DND-41 (cell line): ENCODE data around the gene BTBD7.

Experiments
- ATAC-seq: fragments of 200-7000 bp; cut with Tn5 transposase; 3 replicates; pipeline ENCODE4 v1.9.1; 2021; ENCODE audit warnings: low read depth; ENCODE audit not compliant: insufficient read depth
- DNase-seq: peaks from one replicate; pipeline ENCODE4 v3.0.0-alpha.2; 2020
- H2AFZ ChIP-seq: 2 replicates; pipeline ENCODE4 v1.6.0; 2012; ENCODE audit warnings: low read depth, low read length
- H3K27ac ChIP-seq: 2 replicates; pipeline ENCODE4 v1.5.1; 2012; ENCODE audit warnings: low read length, inconsistent platforms
- H3K27me3 ChIP-seq: fragments of 200-600 bp; sonication (generic); 2 replicates; pipeline ENCODE4 v1.6.0; 2012; ENCODE audit warnings: low read length, mild to moderate bottlenecking, inconsistent platforms; ENCODE audit not compliant: insufficient read depth, poor library complexity
- H3K36me3 ChIP-seq: 2 replicates; pipeline ENCODE4 v1.5.1; 2012; ENCODE audit warnings: low read length, inconsistent platforms; ENCODE audit not compliant: insufficient read depth
- H3K4me1 ChIP-seq: 2 replicates; pipeline ENCODE4 v1.5.1; 2012; ENCODE audit warnings: mild to moderate bottlenecking, low read length; ENCODE audit not compliant: insufficient read depth
- H3K4me2 ChIP-seq: 2 replicates; pipeline ENCODE4 v1.6.0; 2012; ENCODE audit warnings: mild to moderate bottlenecking, moderate library complexity, low read length, inconsistent platforms; ENCODE audit not compliant: insufficient read depth
- H3K4me3 ChIP-seq, 2 experiments: fragments of 200-600 bp in 1 of 2; shearing (Covaris generic) in 1 of 2; 2 replicates each; pipeline ENCODE4 v1.5.1; 2012 to 2016; ENCODE audit warnings: inconsistent platforms in 2 of 2, low read length in 2 of 2, mild to moderate bottlenecking in 2 of 2, low read depth in 1 of 2, moderate library complexity in 1 of 2
- H3K79me2 ChIP-seq: 2 replicates; pipeline ENCODE4 v1.6.0; 2012; ENCODE audit warnings: low read length, inconsistent platforms; ENCODE audit not compliant: insufficient read depth
- H3K9ac ChIP-seq: 2 replicates; pipeline ENCODE4 v1.6.0; 2012; ENCODE audit warnings: low read depth, mild to moderate bottlenecking, inconsistent platforms, low read length, moderate library complexity
- H3K9me3 ChIP-seq: 2 replicates; pipeline ENCODE4 v1.5.1; 2012; ENCODE audit warnings: low read length, moderate library complexity, mild to moderate bottlenecking, inconsistent platforms; ENCODE audit not compliant: insufficient read depth, severe bottlenecking
- H4K20me1 ChIP-seq: 2 replicates; pipeline ENCODE4 v1.6.0; 2012; ENCODE audit warnings: low read length; ENCODE audit not compliant: insufficient read depth
- EZH2 ChIP-seq: IDR thresholded peaks from 3 replicates; pipeline ENCODE4 v1.6.1; 2012; ENCODE audit warnings: borderline replicate concordance, low read depth, mild to moderate bottlenecking, moderate library complexity, low read length, inconsistent platforms; ENCODE audit not compliant: severe bottlenecking
- TF ChIP-seq, protein P1 (sequence below): IDR thresholded peaks from 2 replicates; pipeline ENCODE4 v1.5.1; 2012; ENCODE audit warnings: borderline replicate concordance, low read length, moderate library complexity, mild to moderate bottlenecking; ENCODE audit not compliant: poor library complexity, severe bottlenecking; ENCODE audit errors: extremely low read depth

Gene BTBD7

DNA sequence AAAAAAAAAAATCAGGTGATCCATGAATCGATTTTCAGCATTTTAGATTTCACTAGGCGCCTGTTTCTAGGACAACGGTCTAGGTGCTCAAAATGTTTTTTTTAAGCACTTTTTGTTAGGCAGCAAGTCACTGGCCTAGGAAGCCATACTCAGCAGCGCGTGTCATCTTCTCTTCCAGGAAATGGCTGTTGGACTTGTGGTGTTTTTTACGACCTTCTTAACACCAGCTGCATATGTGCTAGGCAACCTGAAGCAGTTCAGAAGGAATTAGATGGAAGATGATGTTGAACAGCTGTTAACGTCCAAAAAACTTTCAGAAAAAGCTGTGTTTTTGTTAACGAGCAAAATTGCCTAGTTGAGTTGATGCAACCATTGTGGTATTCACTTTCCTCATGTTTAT, 15.0 kb upstream of the BTBD7 start:
- TF ChIP-seq EZH2 = no peak
- TF ChIP-seq, protein P1, sequence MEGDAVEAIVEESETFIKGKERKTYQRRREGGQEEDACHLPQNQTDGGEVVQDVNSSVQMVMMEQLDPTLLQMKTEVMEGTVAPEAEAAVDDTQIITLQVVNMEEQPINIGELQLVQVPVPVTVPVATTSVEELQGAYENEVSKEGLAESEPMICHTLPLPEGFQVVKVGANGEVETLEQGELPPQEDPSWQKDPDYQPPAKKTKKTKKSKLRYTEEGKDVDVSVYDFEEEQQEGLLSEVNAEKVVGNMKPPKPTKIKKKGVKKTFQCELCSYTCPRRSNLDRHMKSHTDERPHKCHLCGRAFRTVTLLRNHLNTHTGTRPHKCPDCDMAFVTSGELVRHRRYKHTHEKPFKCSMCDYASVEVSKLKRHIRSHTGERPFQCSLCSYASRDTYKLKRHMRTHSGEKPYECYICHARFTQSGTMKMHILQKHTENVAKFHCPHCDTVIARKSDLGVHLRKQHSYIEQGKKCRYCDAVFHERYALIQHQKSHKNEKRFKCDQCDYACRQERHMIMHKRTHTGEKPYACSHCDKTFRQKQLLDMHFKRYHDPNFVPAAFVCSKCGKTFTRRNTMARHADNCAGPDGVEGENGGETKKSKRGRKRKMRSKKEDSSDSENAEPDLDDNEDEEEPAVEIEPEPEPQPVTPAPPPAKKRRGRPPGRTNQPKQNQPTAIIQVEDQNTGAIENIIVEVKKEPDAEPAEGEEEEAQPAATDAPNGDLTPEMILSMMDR = no peak
- Histone ChIP-seq H3K9ac (no peak overlapping the region), H3K79me2 (no peaks in the 10 kb centered on the region), H3K4me2 (no peak overlapping the region), H2AFZ (no peak overlapping the region), H3K27me3 (no peaks in the 10 kb centered on the region), H3K27ac (no peak overlapping the region), H3K4me1 (peaks cover 6% of the 10 kb centered on the region; the same call in 1 of the 2 replicates), H3K4me3 (no peak overlapping the region), H3K9me3 (no peaks in the 10 kb centered on the region), H4K20me1 (no peaks in the 10 kb centered on the region), H3K36me3 (no peaks in the 10 kb centered on the region)
- ATAC-seq = peak; percentile 66
- peak; percentile 28 for DNase-seq

GRCh38 chr14:93346926-93347721, 14.3 kb upstream of the BTBD7 start, which contains the start of gene COX8C:
Gene COX8C, plus strand, starts transcription at chr14:93347182. Its CDS starts 87 bp downstream, at chr14:93347269.
- ATAC-seq (no peak), DNase-seq (no peak)
- H3K27ac ChIP-seq = no peak within 1 kb of the TSS
- peaks cover 6% of the 10 kb centered on the region; the same call in 1 of the 2 replicates for H3K4me1 ChIP-seq
- no peak for TF ChIP-seq EZH2
- TF ChIP-seq, protein P1 = no peak
- no peak within 1 kb of the TSS for H3K4me3 ChIP-seq
- H2AFZ ChIP-seq = no peak within 1 kb of the TSS
- no peaks in the 10 kb centered on the region for H3K9me3 ChIP-seq
- H3K27me3 ChIP-seq = no peaks in the 10 kb centered on the region
- H3K9ac ChIP-seq = no peak within 1 kb of the TSS
- H4K20me1 ChIP-seq = no peaks in the 10 kb centered on the region
- no peaks in the 10 kb centered on the region for H3K36me3 ChIP-seq
- no peak within 1 kb of the TSS for H3K4me2 ChIP-seq
- no peaks in the 10 kb centered on the region for H3K79me2 ChIP-seq

DNA sequence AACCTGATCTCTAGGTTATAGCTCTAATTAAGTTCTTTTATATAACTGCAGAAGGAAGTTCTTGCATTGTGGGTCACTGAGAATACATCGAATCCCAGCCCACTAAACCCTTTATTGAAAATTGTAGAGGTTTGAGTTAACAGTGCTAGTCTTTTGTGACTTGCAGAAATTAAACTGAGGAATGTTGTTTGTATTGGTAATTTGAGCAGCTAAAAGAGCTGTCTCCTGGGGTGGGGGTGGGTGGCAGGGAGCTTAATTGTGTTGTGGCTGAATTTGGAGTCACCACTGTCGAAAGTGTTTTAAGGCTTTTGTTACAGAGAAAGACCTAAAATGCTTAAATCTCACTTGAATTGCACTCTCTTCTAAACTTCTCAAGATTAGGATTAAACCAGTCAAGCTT, 11.0 kb upstream of the BTBD7 start:
- ATAC-seq = no peak
- no peaks in the 10 kb centered on the region for H3K79me2 ChIP-seq
- no peaks in the 10 kb centered on the region for H4K20me1 ChIP-seq
- no peaks in the 10 kb centered on the region for H3K27me3 ChIP-seq
- H3K9ac ChIP-seq = no peak overlapping the region
- no peak overlapping the region for H3K27ac ChIP-seq
- no peak overlapping the region for H3K4me3 ChIP-seq
- no peak for TF ChIP-seq EZH2
- TF ChIP-seq, protein P1 = no peak
- H3K9me3 ChIP-seq = no peaks in the 10 kb centered on the region
- H2AFZ ChIP-seq = no peak overlapping the region
- no peak overlapping the region for H3K4me2 ChIP-seq
- H3K4me1 ChIP-seq = peaks cover 6% of the 10 kb centered on the region; the same call in 1 of the 2 replicates
- no peaks in the 10 kb centered on the region for H3K36me3 ChIP-seq
- DNase-seq = no peak

DNA sequence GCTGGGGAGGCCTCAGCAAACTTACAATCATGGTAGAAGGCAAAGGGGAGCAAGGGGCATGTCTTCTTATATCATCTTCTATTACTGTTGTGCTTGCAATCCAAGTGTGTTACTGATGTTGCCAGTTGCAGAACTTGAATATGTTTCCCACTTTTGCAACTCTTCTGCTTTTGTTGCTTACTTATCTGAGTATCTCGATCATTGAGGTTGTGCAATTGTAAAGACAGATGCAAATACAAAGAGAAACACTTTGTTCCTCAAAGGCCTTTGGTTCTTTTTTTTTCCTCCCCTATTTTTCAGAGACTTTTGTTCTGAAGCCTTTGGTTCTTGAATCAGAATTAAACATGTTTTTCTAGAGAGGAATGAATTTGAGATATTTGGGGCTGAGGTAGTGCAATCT, 10.4 kb upstream of the BTBD7 start:
- no peak overlapping the region for H3K9ac ChIP-seq
- no peaks in the 10 kb centered on the region for H4K20me1 ChIP-seq
- TF ChIP-seq EZH2 = no peak
- TF ChIP-seq, protein P1 = no peak
- H3K4me2 ChIP-seq = no peak overlapping the region
- H3K9me3 ChIP-seq = no peaks in the 10 kb centered on the region
- ATAC-seq = no peak
- H3K36me3 ChIP-seq = no peaks in the 10 kb centered on the region
- H3K27ac ChIP-seq = no peak overlapping the region
- no peaks in the 10 kb centered on the region for H3K79me2 ChIP-seq
- no peak for DNase-seq
- peaks cover 6% of the 10 kb centered on the region; the same call in 1 of the 2 replicates for H3K4me1 ChIP-seq
- H3K27me3 ChIP-seq = no peaks in the 10 kb centered on the region
- H3K4me3 ChIP-seq = no peak overlapping the region
- H2AFZ ChIP-seq = no peak overlapping the region
